GM19463 (cell line): ENCODE measurements around the gene ITPRID1.
"Not testable (repeated sequence)": the region's sequence is repeated elsewhere in the genome, so short reads cannot be mapped to it uniquely, and the experiment has no call there.

Experiments used
- ATAC-seq: cut with Tn5 transposase; IDR thresholded peaks from one replicate; pipeline ENCODE4 v1.9.1; 2021; ENCODE audit warnings: mild to moderate bottlenecking, moderate library complexity; ENCODE audit not compliant: unreplicated experiment

Gene ITPRID1

DNA sequence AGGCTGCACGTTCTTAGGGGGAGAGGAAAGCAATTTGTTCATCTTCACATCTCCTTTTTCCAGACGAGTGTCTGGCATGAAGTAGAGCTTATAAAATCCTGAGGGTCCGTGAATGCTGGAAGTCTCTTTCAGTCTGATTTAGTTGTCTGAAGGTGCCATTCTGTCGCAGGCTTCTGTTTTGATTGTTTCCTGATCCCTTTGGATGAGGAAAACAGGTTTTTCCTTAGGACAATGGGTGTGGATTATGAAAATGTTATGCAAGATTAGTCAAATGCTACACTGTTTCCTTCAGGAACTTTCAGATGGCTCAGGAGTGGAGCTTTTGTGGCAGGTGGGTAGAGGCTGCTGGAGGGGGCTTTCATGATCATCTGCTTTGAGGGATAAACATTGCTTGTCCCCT lies at the start of gene ITPRID1:
TSS of gene ITPRID1 (plus strand) at position 301 of the 400 bp plus-strand sequence. CDS start 38,935 bp downstream, outside the sequence.
- ATAC-seq, result no peak

DNA sequence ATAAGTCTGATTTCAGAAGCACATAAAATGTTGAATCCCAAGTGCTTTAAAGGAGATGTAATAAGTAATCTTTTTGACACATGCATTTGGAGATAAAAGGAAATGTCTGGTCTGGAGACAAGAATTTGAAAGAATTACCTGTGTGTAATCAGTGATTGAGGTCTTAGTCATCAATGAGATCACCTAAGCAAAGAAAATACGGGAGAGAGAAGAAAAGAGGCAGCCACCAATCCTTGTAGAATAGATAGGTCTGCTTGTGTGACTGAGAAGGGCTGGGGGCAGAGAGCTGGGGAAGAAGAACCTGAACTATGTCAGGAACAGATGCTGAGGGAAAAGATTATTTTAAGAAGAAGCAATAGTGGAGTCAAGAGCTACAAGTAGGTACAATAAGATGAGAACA lies 49.3 kb upstream of the ITPRID1 start:
- no peak for ATAC-seq

DNA sequence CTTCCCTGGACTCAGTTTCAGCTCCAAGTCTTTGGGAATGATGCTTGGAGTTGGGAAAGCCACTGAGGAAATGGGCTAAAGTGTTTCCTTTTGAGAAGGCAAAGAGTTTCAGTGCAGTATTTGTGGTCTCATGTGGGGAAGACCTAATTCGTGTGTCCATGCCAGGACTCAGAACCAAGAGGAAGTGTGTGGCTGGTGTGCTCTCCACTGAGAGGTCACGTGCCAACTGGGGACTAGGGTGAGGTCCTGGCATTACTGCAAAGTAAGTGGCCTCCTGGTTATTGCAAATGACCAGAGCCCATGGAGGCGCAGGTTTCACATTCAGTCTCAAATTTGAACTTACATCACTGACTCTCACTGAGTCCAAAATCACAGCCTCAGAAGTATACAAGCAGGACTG lies 48.6 kb upstream of the ITPRID1 start:
- ATAC-seq, result no peak

DNA sequence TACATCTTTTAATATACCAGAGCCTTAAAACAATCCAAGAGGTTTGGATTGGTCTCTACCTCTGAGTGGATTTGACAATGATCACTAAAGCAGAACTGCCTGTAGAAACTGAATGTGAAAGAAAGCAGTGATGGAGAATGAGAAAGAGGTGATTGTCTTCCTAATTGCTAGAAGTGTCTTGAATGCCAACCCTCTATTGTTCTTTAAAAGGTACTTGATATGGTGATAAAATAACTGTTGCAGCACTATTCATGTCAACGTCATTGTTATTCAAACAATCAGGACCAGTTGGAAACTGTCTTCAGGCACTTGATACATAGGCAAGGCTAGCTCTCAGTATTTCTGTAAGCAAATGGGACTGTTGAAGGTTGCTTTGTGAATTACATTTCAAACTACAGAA lies 47.9 kb upstream of the ITPRID1 start:
- no peak for ATAC-seq

DNA sequence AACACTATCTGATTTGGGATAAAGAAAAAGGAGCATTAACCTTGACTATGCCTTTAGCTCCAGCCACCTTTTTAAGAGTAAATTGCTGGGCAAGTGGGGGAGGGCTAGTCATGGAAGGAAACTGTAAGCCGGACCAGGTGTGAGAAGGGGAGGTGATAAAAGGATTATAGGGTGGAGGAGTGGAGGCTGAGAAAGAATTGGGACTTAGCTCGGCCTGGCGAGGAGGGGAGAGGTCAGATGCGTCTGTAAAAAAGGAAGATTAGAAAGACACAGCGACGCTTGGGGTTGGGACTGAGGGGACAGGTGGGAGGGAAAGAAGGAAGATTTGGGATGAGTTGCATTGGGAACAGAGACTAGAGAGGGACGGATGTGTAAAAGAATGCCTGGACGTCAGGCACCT lies 43.0 kb upstream of the ITPRID1 start:
- not testable (repeated sequence) for ATAC-seq

DNA sequence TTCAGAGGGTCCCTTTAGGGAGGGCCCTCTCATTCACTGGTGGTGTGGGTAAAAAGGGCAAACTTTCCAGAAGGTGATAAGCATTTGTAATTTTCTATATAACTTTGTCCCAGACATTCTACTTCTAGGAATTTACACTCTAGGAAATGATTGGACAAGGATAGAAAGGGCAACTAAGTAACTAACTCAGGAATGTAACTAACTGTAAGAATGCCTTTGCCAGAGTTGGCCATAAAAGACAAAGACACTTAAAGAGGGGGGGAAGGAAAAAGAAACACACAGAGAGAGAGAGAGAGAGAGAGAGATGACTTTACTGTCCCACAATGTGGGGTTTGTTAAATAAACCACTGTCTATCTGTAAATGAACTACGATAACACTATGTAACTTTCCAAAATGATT lies 38.5 kb upstream of the ITPRID1 start:
- no peak for ATAC-seq

DNA sequence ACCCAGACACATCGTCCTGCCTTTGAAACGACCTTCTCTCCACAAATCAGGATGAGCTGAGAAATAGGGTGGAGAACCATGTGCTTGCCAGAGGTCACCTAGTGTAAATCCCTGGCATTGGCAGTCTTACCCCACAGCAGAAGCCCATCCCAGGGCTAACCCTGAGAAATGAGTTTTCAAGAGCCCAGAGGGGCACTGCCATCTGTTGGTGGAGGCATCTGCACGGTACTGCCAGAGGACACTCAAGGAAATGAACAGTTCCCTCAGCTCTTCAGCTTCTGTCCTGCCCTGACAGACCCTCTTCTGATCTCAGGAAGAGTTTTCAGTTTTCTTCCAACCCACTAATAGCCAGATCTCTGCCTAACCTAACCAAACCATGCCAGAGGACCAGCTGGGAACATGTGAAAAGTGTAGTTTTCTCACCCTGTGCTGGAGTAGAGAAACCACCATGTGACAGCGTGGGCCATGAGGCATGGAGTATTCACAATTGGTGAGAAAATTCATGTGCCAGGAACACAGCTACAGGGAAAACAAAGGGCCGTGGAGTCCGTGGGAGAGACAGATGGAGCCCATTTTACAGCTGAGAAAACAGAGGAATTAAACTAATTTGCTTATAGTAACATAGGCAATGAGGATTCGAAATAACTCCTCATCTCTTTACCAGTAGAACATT lies 37.7 kb upstream of the ITPRID1 start:
- ATAC-seq, result no peak

DNA sequence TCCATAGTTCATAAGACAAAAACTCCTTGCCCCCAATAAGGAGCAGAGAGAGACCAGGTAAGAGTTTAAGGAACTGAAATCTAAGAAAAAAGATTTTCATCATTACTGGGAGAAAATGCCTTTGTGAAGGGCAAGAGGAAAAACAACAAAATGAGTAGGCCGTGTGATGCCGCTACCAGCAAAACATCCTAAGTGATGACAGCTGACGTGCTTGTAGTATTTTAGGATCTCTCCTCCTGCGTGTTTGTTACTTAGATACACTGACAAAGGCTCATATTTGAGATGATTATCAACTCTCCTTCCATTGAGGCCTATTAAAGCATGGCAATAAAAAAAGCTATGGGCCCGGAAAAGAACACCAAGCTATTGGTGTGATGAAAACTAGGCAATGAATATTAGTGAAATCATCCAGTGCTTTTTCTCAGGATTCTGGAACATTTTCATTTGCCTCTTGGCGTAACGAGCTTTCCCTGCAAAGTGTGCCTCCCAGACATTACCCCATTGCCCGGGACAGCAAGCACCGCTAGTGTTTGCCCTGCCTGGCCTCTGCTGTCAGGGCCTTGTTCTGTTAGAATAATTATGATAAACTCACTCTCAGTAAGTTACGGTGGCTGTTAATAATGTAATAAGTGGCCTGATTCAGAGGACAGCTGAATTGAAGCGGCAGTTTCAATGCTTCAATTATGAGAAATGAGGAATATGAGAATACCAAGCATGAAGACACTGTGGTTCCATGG lies 36.8 kb upstream of the ITPRID1 start:
- ATAC-seq, result no peak

DNA sequence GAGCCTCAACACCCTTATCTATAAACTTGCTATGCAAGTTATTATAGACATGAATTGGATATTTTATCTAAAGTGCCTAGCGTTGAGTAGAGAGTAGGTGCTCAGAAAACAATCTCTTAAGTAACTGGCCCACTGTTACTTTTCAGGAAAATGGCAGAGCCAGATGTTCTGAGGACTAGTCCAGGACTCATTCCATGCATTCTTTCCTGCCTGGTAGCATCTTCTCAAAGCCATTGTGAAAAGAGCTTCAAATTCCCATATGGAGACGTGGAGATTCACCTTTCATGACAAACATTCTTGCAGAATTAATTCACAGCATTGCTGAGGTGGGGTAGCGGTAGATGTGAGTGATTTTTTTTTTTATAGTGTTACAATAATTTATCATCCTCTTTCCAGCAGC lies 35.9 kb upstream of the ITPRID1 start:
- ATAC-seq, result no peak

DNA sequence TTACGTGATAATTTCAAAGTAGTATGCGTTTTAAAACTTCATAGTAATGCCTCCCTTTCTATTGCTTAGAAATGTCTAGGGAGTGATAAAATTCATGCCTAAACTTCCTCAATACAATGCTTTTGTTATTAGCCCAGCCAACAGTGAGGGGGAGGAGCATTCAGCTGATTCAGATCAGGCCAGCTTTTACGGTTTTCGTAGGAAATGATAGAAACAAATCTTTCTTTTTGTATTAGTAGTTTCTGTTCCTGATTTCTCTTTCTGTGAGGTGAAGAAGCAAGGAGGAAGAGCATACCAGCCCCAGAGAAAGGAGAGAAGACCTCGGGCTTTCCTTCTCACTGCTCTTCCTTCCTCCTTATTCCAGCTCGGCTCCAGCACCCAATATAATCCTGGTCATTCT lies 35.2 kb upstream of the ITPRID1 start:
- ATAC-seq, result peak; percentile 88

DNA sequence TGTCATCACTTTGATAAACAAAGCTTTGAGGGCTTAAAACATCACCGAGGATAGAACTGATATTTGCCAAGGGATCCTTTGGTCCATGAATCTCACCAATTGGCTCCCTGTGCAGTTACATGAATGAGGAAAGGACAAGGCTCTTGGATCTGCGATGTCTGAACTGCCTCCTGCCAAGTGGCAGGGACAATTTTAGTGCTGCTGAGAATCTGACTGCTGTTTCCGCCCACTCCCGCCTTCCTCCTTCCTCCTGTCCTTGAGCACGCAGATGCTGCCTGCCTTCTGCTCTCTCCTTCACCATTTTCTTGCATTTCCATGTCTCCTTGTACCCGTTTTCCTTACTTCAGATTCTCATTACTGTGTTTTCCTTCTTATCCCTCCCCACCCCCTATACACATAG lies 26.8 kb upstream of the ITPRID1 start:
- no peak for ATAC-seq

DNA sequence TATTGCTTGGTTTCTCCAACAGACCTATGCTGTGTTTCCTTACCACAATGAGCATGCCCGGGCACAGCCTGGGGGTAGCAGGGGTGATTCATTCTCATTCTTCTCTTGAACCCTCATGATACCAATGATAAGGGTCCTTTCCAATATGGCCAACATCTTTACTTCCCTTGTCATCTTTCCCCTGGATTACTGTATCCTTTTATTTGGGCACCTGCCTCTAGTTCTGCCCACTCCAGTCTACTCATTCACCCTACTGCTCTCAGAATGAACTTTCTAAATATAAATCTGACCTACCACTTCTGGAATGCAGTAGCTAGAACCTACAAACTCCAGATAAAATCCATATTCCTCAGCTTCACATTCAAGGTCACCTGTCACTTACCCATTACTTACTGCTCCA lies 26.4 kb upstream of the ITPRID1 start:
- no peak for ATAC-seq

DNA sequence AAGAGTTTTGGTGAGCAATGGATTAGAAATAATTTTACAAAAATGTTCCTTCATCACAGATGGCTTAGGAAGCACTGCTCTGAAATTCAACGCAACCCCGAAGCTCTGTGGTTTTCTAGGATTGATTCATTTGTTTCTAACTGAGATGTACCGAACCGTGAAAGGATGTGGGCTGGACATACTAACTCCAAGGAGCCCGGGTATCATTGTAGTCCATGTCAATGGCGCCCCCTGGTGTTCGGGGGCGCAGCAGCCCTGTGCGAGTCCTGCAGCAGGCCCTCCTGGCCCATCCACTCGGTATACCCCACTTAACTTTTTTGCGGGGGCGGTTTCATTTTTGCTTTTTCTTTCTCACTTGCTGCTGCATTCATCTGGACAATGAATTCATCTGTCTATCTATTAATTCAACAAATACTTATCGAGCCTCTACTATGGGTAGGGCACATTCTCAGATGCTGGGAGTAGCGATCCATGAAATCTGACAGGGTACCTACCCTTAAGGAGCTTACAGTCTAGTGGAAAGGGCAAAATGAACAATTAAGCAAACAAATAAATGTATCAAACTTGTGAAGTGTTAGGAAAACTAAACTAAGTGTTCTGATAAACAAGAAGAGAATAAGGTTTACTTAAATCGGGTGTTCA lies 25.2 kb upstream of the ITPRID1 start:
- ATAC-seq, result peak; percentile 98

DNA sequence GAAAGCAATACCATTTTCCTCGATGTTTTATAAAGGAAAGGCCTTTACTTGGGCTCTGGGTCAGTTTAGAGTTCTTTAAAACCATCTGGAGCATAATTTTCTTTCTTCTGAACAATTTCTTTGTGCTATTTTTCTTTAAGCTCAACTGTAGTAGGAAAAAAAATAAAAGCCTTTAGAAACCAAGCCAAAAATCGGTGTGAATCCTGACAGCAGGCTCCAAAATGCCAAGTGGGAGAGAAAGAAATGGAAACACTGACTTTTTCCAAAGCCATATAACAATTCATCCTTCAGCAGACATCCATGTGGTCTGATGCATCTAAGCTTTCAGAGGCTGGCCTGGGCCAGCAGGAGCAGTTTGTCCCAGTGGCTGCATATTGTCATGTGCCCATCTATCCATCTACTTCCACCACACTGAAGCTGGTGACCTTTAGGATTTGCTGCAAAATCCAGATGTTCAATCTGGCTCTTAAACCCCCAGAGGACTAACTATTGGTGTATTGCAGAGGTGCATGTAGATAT lies 23.0 kb upstream of the ITPRID1 start:
- ATAC-seq, result no peak

DNA sequence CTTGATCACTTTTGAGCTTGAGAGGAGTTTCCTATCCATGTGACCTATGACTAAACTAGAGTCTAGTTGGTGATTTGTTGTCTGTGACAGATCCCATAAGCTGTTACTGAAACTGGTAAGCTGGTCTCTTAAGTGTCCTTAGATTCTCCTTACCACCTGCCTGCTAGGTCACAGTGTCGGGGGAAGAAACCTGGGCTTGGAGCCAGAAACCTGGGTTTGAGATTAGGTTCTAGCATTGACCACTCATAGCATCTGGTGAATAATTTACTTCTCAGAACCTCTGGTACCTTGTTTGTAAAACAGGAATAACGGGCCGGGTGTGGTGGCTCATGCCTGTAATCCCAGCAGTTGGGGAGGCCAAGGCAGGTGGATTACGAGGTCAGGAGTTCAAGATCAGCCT lies 21.8 kb upstream of the ITPRID1 start:
- no peak for ATAC-seq

DNA sequence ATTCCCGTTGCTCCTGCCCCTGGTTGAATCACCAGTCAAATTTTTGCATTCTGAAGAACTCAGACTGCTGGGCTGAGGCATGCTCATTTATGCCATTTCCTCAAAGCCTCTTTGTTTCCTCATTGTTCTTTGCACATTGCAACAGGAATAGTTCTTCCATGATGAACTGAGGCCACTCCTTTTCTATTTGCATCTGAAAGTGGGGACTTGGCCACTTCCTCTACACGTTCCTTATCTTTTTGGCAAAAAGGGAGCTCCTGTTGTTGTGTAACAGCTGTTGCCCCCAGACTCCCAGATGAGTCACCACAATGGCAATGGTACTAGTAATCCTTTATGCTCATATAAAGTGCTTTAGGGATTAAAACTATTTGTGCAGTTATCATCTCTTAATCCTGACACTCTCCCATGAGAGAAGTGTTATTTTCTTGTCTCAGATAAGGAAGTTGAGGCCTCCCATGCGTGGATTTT lies 20.1 kb upstream of the ITPRID1 start:
- ATAC-seq, result no peak

DNA sequence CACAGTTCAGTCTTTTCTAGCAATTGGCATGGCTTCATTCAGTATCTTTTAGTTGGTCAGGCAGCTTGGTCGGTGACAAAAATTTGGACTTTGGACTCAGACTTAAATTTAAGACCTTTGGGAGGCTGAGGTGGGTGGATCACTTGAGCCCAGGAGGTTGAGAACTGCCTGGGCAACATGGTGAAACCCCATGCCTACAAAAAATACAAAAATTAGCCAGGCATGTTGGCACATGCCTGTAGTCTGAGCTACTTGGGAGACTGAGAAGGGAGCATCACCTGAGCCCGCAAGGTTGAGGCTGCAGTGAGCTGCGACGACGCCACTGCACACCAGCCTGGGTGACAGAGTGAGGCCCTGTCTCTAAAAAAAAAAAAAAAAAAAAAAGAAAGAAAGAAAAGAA lies 19.5 kb upstream of the ITPRID1 start:
- ATAC-seq, result no peak

DNA sequence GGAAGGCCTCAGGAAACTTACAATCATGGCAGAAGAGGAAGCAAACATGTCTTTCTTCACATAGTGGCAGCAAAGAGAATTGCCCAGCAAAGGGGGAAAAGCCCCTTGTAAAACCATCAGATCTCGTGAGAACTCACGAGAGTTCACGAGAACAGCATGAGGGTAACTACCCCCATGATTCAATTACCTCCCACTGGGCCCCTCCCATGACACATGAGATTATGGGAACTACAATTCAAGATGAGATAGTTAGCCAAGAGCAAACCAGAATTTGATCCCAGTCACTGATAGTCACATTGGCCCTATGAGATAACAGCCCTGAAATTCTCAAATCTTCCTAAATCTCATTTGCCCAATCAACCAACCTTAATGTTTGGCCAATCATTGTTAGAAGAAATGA lies 18.2 kb upstream of the ITPRID1 start:
- no peak for ATAC-seq

DNA sequence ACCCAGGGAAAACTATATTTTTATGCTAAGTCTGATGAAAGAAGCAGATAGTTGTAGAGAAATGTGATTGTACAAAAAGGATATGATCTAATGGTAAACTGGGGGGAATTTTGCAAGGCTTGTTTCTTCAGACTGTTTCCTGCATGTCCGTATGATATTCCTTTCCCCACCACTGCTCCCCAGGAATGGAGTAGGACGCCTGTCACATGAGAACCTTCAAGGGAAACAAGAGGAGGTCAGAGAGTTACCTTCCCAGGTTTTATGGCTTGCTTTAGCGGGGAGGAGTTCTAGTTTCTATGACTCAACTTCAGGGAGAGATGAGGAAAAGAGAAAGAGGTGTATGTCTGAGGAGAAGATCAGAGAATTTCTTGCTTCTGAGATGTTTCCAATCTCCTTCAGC lies 16.4 kb upstream of the ITPRID1 start:
- ATAC-seq, result no peak

DNA sequence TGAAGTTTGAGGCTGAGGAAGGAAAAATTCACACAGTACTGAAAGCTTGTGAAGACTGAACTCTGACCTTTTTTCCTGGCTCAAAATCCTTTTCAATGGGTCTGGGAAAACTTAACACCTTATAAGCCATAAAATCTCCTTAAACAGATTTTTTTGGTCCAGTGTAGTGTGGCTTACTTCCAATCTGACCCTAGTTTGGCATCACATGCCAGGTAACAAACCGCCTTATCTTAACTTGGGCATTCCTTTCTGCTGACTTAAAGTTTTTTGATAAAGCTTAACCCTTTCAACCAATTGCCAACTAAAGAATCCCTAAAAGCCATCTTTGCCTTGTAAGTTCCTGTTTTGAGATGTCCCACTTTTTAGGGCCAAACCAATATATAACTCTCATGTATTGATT lies 13.2 kb upstream of the ITPRID1 start:
- no peak for ATAC-seq

DNA sequence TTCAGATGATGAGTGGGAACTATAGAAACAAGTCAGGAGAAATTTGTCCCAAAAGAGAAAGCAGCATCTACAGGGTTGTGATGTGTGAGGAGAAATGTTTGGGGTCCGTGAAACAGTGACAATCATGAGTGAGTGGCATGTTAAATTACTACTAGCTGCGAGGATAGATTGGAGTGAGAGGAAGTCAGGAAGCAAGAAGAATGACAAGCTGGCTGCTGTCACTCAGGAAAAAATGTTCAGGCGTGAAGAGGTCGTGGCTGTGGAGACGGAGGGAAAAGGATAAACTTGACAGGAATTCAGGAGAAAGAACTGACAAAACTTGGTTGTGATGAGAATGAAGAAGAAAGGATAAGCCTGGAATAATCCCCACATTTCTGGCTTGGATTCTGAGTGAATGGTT lies 5.1 kb upstream of the ITPRID1 start:
- no peak for ATAC-seq

DNA sequence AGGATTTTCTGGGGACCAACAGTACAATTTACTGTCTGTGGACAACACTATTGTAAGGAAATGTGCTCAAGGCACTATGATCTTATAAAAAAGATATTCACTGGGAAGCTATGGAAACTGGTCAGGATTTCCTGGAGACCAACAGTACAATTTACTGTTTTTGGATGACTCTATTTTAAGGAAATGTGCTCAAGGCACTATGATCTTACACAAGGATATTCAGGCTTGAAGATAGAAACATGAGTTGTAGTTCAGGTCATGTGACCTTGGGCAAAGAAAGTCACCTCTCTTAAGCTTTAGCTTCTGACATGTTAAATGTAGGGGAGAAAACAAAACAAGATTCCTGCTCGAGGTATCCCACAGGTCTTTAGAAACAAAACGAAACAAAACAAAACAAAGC lies 1.7 kb upstream of the ITPRID1 start:
- ATAC-seq, result no peak
